NCI-H1436 (cell line): Measurements from ENCODE around the gene OR2S2.
"Not testable (repeated sequence)": the region's sequence is repeated elsewhere in the genome, so short reads cannot be mapped to it uniquely, and the experiment has no call there.

Experiments used
- DNase-seq: peaks from one replicate; lab custom pipeline; 2025; lab: John Stamatoyannopoulos, UW

The OR2S2 gene

DNA sequence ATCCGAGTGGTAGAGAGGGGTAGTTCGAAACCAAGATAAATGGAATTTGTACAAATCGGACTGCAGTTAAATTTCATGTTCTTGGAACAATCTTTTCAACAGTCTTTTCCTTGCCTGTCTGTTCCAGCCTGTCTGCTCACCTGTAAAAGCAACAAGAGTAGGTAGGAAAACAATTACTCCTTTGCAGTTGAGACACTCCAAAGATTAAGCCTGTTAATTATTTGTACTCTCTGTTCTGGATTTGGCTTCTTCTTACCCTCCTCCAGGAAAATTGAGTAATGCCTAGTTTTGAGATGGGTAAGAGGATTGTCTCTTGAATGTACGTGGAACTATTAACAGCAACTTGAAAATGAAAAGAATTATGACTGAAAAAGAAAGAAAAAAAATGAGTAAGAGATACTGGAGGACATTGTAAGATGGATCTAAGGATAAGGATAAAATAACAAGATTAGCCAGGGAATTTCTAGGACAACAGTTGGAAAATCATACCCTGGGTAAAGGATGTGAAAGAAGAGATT lies 24.3 kb downstream of the OR2S2 start:
- no peak for DNase-seq

GRCh38 chr9:35932735-35933134 lies 25.2 kb downstream of the OR2S2 start:
- DNase-seq, result no peak

DNA sequence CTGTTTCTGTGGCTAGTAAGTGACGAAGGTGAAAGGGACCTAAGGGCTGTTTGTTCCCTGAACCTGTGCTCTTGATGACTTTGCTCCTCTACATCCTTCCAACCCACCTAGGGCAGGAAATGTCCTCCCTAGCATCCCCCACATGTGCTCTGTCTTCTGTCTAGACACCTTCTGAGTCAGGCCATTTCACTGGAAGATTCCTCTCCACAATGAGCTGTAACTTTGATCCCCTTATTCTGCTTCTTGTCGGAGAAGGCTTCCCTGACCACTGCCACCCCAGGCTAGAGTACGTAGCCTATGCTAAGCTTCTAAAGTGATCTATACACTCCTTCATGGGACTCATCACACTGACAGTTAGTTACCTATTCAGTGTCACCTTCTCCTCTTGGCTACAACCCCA lies 27.0 kb downstream of the OR2S2 start:
- DNase-seq, result no peak

GRCh38 chr9:35930521-35930920 lies 27.4 kb downstream of the OR2S2 start:
- DNase-seq, result no peak

GRCh38 chr9:35929453-35929718 lies 28.6 kb downstream of the OR2S2 start:
- no peak for DNase-seq

GRCh38 chr9:35928591-35929452 lies 29.1 kb downstream of the OR2S2 start:
- DNase-seq, result no peak

GRCh38 chr9:35923927-35924763 lies 33.8 kb downstream of the OR2S2 start:
- no peak for DNase-seq

GRCh38 chr9:35923598-35923926 lies 34.4 kb downstream of the OR2S2 start:
- DNase-seq, result no peak

DNA sequence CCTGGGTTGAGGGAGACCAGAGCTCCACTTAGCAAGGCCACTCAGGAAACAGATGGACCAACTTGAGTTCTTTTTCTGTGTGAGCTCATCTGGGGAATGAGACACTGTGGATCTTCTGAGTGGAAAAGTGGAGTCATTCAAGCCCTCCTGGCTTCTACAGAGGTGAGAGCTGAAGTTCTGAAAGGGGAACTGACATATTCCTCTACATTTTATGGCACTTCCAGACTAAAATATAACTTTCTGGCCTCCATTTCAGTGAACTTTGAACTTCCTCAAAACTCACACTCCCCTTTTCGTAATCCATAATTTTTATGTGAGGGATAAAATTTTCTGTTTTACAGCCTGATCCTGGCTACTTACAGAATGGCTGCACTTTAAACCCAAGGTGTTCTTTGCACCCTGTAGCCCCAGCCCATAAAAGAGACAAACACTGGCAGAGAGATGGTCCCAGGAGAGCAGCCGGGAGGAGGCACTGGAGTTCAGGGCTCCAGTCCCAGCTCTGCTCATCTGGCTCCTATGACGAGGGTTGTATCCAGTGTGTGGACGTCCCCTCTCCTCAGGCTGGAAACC lies 37.8 kb downstream of the OR2S2 start:
- no peak for DNase-seq

DNA sequence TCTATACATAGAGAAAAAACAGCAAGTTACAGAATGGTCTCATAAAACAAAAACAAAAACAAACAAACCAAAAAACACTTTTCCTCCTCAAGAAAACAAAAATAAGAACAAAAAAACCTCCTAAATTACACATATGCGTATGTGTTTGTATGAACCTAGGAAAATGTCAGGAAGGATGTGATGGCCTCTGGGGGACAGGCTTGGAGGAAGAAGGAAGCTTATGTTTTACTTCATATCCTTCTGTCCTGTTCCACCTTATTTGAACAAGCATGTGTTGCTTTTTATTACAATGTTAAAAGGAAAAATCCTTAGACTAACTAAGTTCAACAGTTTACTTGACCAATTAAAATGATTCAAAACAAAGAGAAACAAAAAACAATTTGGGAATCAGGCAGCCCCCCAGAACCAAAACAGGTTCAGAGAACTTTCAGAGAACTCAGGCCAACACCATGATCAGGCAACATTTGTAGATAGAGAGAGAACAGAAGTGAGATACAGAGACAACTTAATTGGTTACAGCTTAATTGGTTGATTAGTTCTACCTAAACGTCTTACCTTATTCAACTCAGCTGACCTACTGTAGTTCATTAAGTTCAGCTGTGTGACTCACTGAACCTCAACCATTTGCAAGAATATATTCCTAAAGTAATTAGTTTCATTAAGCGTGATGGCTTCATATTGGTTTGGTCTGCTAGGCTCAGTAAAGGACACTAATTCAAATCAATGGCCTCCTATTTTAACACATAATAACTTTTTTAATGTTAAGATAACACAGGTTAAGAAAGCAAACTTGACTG lies 38.5 kb downstream of the OR2S2 start:
- DNase-seq, result no peak

GRCh38 chr9:35918780-35919179 lies 39.2 kb downstream of the OR2S2 start:
- DNase-seq, result no peak

GRCh38 chr9:35917261-35917660 lies 40.7 kb downstream of the OR2S2 start:
- no peak for DNase-seq

GRCh38 chr9:35915681-35916294 lies 42.2 kb downstream of the OR2S2 start:
- no peak for DNase-seq

GRCh38 chr9:35914301-35914807 lies 43.6 kb downstream of the OR2S2 start:
- no peak for DNase-seq

GRCh38 chr9:35913429-35913828 lies 44.5 kb downstream of the OR2S2 start:
- not testable (repeated sequence) for DNase-seq

DNA sequence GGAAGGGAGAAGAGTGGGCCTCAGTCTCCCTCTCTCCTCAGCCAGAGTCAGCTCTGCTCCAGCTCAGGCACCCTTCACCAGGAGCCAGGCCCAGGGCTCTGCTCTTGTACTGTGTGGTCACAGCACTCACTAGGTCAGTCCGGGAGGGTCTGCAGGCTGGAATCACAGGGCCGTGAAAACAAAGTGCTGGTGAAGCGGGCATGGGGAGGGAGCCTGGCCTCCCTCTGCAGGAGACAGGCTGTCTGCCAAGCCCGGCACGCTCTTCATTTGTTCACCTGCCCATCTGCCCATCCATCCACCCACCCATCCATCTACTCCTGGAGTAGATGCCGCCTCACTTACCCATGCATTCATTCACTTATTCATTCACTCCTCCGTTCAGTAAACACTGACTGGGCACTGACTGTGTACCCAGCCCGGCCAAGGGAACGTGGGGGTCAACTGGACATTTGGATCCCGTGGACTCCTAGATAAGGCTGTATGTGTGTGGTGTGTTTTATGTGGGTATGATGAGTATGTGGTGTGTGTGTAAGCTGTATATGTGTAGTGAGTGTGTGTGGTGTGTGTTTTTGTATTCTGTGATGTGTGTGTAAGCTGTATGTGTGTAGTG lies 45.1 kb downstream of the OR2S2 start:
- no peak for DNase-seq

GRCh38 chr9:35911690-35912089 lies 46.3 kb downstream of the OR2S2 start:
- no peak for DNase-seq

- DNase-seq, result peak; percentile 5
Observed at GRCh38 chr9:35910613-35911359, 47.2 kb downstream of the OR2S2 start.

- DNase-seq, result no peak
Observed at GRCh38 chr9:35909687-35910612, 48.0 kb downstream of the OR2S2 start.
